Thyroid gland (tissue), 4 donors: Measurements from ENCODE around the gene USP6NL. TPM values are rescaled to one million over a fixed set of nuclear protein-coding genes. Genes with fewer than 3 reads are reported as not detected.

Experiments
- DNase-seq, 2 donors: peaks; one replicate each; pipeline ENCODE4 v3.0.0-alpha.2; 2019
- H3K27ac ChIP-seq, 3 donors: fragments of 200-600 bp; sonication (generic); 1 replicate in 2 of 3; 2 replicates in 1 of 3; pipeline ENCODE4 v1.5.1; 2016 to 2019; ENCODE audit warnings: mild to moderate bottlenecking in 1 of 3, moderate library complexity in 1 of 3
- H3K27me3 ChIP-seq: fragments of 200-600 bp; sonication (generic); one replicate; pipeline ENCODE4 v1.5.1; 2019
- H3K36me3 ChIP-seq, 2 donors: fragments of 200-600 bp; sonication (generic); one replicate each; pipeline ENCODE4 v1.5.1; 2016 to 2019
- H3K4me1 ChIP-seq, 2 donors: fragments of 200-600 bp; sonication (generic); one replicate each; pipeline ENCODE4 v1.5.1; 2017 to 2019
- H3K4me3 ChIP-seq, 3 donors: fragments of 200-600 bp; sonication (generic); replicated peaks in 1 of 3; 1 replicate in 2 of 3; 2 replicates in 1 of 3; pipeline ENCODE4 v1.5.1; 2016; ENCODE audit warnings: mild to moderate bottlenecking in 1 of 3
- H3K9me3 ChIP-seq: fragments of 200-600 bp; sonication (generic); one replicate; pipeline ENCODE4 v1.5.1; 2017
- POLR2A ChIP-seq, 2 donors: fragments of 450-650 bp; IDR thresholded peaks; one replicate each; pipeline ENCODE4 v1.6.1; 2017; ENCODE audit warnings: antibody characterized with exemption in 2 of 2, mild to moderate bottlenecking in 2 of 2, moderate library complexity in 1 of 2
- WGBS, 2 donors: methylation state at CpG; one replicate each; pipeline ENCODE4 v1.1.5; 2017; 5-methylcytosine and 5-hydroxymethylcytosine counted together
- intact Hi-C: fragments of 100-400 bp; cut with DNase I; formaldehyde crosslinking; loops from one replicate; pipeline ENCODE4 v1.15.1; 2023
- total RNA-seq, 4 donors: library from RNA; depleted of rRNA; stranded (reverse); fragments of >200 nt; gene quantifications; one replicate each; pipeline ENCODE4 v1.2.3, GENCODE V29; 2016
- TF ChIP-seq, protein P1 (sequence below), 6 experiments: fragments of 200-600 bp in 3 of 6; fragments of 450-650 bp in 3 of 6; sonication (generic) in 3 of 6; IDR thresholded peaks; one replicate each; pipeline ENCODE4 v1.5.1; 2016 to 2019; ENCODE audit warnings: antibody characterized with exemption in 6 of 6, mild to moderate bottlenecking in 2 of 6, inconsistent platforms in 1 of 6, moderate library complexity in 1 of 6

USP6NL gene
- 10 to 100 TPM; 16.7 to 24.3 (median 17.8) TPM for total RNA-seq

DNA sequence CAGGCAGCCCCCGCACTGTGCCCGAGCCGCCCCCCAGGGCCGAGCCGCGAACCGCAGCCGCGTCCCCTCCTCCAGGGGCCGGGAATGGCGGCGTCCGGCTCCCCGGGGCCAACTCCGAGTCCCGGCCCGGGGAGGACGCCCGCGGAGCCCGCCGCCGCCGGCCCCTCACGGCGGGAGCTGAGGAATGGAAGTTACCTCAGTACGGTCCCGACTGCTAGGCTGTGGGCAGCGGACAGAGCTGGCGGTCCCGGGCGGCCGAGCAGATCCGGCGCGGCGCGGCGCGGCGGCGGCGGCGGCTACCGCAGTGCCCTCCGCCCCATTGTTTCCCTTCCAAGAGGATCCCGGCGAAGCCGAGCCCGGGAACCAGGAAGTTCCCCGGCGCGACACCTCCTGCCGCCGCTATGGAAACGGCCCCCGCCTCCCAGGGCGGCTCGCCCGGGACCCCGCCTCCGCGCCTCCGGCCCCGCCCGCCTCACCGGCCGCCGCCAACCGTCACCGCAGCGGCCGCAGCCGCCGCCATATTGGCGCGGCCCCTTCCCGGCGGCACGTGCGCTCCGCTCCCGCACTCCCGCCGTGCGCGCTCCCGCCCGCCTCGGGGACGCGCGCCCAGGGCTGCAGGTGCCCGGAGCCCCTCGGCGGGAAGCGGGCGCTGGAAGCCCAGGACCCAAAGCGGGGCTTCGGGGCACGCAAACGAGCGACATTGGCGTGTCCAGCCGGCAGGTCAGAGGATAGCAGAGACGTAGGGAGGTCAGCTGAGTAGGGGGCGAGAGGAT lies at the start of gene USP6NL:
Gene USP6NL (minus strand): TSS at position 403 of the 773 bp plus-strand sequence. CDS start 14,016 bp downstream, outside the sequence.
- WGBS, 2 donors: 0 to 1% methylated on average over 15 to 19 of the region's 107 CpGs
- TF ChIP-seq, protein P1, sequence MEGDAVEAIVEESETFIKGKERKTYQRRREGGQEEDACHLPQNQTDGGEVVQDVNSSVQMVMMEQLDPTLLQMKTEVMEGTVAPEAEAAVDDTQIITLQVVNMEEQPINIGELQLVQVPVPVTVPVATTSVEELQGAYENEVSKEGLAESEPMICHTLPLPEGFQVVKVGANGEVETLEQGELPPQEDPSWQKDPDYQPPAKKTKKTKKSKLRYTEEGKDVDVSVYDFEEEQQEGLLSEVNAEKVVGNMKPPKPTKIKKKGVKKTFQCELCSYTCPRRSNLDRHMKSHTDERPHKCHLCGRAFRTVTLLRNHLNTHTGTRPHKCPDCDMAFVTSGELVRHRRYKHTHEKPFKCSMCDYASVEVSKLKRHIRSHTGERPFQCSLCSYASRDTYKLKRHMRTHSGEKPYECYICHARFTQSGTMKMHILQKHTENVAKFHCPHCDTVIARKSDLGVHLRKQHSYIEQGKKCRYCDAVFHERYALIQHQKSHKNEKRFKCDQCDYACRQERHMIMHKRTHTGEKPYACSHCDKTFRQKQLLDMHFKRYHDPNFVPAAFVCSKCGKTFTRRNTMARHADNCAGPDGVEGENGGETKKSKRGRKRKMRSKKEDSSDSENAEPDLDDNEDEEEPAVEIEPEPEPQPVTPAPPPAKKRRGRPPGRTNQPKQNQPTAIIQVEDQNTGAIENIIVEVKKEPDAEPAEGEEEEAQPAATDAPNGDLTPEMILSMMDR (IDR thresholded peaks at IDR 0.05): no peak
- TF ChIP-seq POLR2A (IDR thresholded peaks at IDR 0.05): peak in 1 of 2 donors; percentile 88
- Histone ChIP-seq H3K4me1 (peaks cover 6 to 12% of the 10 kb centered on the region in 2 donors), H3K9me3 (no peaks in the 10 kb centered on the region), H3K27me3 (no peaks in the 10 kb centered on the region), H3K27ac (peak within 1 kb of the TSS; percentile 76 to 90 (median 78)), H3K36me3 (no peaks in the 10 kb centered on the region), H3K4me3 (peak within 1 kb of the TSS; percentile 68 to 96 (median 69))
- peak; percentile 90 to 92 for DNase-seq
- intact Hi-C loops: no loop called here

DNA sequence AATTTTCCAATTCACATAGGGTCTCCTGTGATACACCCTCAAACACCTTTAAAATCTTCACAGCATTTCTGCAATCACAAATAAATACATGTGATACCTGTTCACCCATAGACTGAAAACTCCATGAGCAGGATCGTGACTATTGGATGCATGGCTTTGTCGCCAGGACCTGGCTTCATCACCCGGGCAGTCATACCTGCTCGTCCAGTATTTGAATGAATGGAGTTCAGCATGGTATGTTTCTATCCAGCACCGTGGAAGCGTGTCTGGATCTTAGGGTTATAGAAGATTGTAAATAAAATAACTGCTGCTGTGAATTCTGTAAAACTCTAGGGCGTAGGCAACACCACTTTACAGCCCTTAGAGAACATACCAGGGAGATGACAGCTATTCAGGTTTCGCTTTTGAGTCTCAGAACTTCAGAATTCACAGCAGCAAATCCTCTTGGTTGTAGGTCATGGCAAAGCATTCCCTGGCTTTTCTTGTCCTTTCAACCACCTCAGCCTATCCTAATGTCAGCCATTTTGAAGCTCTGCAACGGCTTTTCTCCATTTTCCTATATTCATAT lies 47.4 kb upstream of the USP6NL start:
- no peaks in the 10 kb centered on the region for H3K36me3 ChIP-seq
- DNase-seq: no peak
- no peak for TF ChIP-seq POLR2A (IDR thresholded peaks at IDR 0.05)
- TF ChIP-seq, protein P1 (IDR thresholded peaks at IDR 0.05): no peak
- intact Hi-C loops: no loop called here
- no peaks in the 10 kb centered on the region for H3K27me3 ChIP-seq
- WGBS, 2 donors: 83 to 91% methylated on average over 9 of the region's 9 CpGs
- peaks cover 6 to 8% of the 10 kb centered on the region in 2 donors for H3K4me1 ChIP-seq
- no peak overlapping the region for H3K27ac ChIP-seq
- no peaks in the 10 kb centered on the region for H3K9me3 ChIP-seq
- H3K4me3 ChIP-seq: no peak overlapping the region

DNA sequence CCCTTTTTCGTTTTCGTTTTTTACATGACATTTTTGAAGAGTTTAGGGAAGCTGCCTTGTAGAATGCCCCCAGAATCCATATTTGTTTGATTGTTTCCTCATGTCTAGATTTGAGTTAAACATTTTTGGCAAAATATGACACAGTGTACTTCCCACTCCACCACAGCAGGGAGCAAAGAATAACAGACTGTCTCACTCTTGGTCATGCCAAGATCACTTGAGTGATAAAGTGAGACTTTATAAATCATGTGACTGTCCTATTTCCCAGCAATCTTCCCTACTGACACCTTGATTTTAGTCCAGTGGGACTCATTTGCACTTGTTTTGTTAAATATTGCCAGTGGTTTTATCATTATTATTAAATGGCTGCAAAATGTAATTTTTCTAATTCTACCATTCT lies 44.4 kb upstream of the USP6NL start:
- no peaks in the 10 kb centered on the region for H3K9me3 ChIP-seq
- peaks cover 6 to 8% of the 10 kb centered on the region in 2 donors for H3K4me1 ChIP-seq
- H3K27ac ChIP-seq: peak overlapping the region in 1 of 3 donors; percentile 24
- no peaks in the 10 kb centered on the region for H3K27me3 ChIP-seq
- H3K4me3 ChIP-seq: no peak overlapping the region
- H3K36me3 ChIP-seq: no peaks in the 10 kb centered on the region
- intact Hi-C loops: no loop called here
- no peak for DNase-seq
- WGBS, 2 donors: 65 to 71% methylated on average over 2 of the region's 2 CpGs
- TF ChIP-seq, protein P1 (IDR thresholded peaks at IDR 0.05): no peak
- TF ChIP-seq POLR2A (IDR thresholded peaks at IDR 0.05): no peak

DNA sequence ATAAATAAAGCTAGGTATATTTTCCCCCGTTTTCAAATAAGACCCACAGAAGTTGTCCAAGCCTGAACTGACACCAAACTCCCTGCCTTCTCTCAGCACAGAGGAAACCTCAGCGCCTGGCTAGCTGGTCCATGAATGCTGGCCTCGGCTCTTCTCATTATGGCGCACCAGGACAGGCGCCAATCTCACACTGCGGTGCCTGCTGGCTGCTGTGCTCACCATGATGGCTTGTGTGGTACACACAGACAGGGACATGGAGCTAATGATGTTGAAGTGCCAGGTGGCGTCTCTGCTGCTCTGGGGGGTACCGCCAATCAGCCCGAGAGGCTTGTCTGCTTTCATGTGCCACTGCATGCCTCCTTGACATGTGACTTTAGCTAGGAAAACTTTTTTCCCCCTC lies 43.2 kb upstream of the USP6NL start:
- no peaks in the 10 kb centered on the region for H3K27me3 ChIP-seq
- no peak overlapping the region for H3K4me3 ChIP-seq
- DNase-seq: no peak
- H3K4me1 ChIP-seq: peaks cover 6 to 8% of the 10 kb centered on the region in 2 donors
- H3K9me3 ChIP-seq: no peaks in the 10 kb centered on the region
- no peak for TF ChIP-seq POLR2A (IDR thresholded peaks at IDR 0.05)
- TF ChIP-seq, protein P1 (IDR thresholded peaks at IDR 0.05): no peak
- H3K36me3 ChIP-seq: no peaks in the 10 kb centered on the region
- no peak overlapping the region for H3K27ac ChIP-seq
- WGBS, 2 donors: 95 to 97% methylated on average over 9 of the region's 9 CpGs
- intact Hi-C loops: no loop called here
